NCI-H345 treated with DMSO at 0.1 percent for 48 hours (cell line): ENCODE results near the gene PCDHGA7.
A peak's percentile ranks its signal among the peaks of the same experiment; 100 is the strongest.
"Not testable (repeated sequence)": the region's sequence is repeated elsewhere in the genome, so short reads cannot be mapped to it uniquely, and the experiment has no call there.

Experiments
- DNase-seq: peaks from one replicate; lab custom pipeline; 2025; ENCODE audit not compliant: unreplicated experiment; lab: John Stamatoyannopoulos, UW

The PCDHGA7 gene

DNA sequence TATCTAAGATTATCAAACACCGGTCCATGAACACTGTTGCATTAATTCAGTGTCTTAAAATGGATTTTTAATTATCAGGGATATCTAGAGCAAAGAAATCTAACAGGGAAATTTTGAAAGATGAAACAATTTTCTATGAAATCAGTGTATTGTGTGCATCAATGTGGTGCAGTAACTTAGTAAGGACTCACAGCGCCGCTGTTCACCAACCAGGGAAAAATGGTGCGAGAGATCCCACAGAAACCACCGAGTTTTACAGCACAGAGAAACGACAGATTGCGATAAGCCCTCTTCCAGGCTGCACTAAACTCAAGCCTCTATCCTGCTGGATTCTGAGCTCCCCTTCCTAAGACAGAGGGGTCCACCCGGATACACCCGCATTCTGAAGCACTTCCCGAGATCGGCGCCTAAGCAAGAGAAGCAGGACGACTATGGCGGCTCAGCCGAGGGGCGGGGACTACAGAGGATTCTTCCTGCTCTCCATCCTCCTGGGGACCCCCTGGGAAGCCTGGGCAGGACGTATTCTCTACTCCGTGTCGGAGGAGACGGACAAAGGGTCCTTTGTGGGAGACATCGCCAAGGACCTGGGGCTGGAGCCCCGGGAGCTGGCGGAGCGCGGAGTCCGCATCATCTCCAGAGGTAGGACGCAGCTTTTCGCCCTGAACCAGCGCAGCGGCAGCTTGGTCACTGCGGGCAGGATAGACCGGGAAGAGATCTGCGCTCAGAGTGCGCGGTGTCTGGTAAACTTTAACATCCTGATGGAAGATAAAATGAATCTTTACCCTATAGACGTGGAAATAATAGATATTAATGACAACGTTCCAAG is at the start of gene PCDHGA7:
PCDHGA7 (plus strand) TSS at position 274 of the 826 bp plus-strand sequence; CDS start at position 432, 158 bp downstream.
- DNase-seq = no peak

- no peak for DNase-seq
Observed at GRCh38 chr5:141338538-141339306, 43.8 kb upstream of the PCDHGA7 start, which contains the start of gene PCDHGA2. Gene PCDHGA2, plus strand, starts transcription at chr5:141338760.

- not testable (repeated sequence) for DNase-seq
Observed at GRCh38 chr5:141340781-141341354, 41.7 kb upstream of the PCDHGA7 start.

DNA sequence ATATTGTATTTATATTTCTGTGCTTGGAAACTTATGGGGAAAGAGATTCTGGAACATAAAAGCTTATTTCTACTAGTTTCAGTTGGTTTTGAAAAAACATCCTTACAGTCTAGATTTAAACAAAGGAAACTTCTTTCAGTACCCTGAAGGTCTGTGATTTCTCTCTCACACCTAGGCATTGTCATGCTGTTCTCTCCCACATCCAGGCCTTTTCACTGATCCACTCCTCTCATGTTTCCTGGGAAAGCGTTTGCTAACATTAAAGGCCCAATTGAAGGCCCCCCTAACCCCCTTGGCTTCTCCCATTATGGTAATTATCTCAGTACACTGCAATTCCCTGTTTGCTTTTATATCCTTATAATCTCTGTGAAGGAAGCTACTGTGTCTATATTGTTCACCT is 39.8 kb upstream of the PCDHGA7 start:
- no peak for DNase-seq

DNA sequence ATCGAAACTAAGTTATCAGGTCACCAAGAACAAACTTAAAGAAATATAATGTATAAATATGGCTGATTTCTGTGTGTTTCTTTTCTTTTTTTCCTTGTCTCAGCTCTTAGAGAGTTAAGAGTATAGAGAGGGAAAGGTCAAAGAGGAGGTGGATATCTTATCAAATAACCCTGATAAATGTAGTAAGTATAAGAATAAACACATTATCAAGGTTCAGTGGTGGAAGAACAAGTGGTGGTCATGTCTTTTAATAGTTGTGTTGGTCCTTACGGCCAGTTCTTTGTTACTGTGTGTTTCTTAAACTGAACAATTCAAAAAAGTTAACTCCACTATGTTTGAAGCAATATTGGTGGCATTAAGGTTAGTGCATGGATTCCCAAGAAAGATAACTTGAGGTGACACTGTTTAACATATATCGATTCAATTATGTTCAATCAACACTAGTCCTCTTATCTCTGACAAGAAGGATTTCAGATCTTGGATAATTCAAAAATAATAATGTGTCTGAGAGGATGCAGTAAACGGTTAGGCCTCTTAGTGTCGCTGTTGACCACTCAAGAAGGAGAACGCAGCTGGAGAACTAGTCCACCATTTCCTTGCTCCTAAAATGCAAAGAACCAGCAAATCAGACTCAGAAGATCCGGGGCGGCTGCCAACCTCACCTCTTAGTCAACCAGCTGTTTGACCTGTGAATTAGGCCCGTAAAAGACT is 39.1 kb upstream of the PCDHGA7 start, which contains the start of gene PCDHGA3:
PCDHGA3 (plus strand) TSS at position 588 of the 711 bp plus-strand sequence. CDS start 205 bp downstream, outside the sequence.
- no peak for DNase-seq

DNA sequence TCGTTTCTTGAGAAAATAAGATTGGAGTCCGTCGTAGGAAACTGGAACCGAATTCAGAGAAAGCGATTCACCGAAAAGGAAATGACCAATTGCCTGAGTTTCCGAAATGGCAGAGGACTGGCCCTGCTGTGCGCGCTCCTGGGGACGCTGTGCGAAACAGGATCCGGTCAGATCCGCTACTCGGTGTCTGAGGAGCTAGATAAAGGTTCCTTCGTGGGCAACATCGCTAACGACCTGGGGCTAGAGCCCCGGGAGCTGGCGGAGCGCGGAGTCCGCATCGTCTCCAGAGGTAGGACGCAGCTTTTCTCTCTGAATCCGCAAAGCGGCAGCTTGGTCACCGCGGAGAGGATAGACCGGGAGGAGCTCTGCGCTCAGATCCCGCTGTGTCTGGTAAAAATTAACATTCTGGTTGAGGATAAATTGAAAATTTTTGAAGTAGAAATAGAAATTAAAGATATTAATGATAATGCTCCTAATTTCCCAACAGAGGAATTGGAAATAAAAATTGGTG is 38.5 kb upstream of the PCDHGA7 start:
- no peak for DNase-seq

DNA sequence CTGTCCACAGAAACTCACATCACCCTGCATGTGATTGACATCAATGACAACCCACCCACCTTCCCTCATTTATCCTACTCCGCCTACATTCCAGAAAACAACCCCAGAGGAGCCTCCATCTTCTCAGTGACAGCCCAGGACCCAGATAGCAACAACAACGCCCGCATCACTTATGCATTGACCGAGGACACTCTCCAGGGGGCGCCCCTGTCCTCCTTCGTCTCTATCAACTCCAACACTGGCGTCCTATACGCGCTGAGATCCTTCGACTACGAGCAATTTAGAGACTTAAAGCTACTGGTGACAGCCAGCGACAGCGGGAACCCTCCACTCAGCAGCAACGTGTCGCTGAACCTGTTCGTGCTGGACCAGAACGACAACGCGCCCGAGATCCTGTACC is 37.2 kb upstream of the PCDHGA7 start:
- DNase-seq = no peak

- DNase-seq = not testable (repeated sequence)
Observed at GRCh38 chr5:141346017-141346416, 36.5 kb upstream of the PCDHGA7 start.

- peak; percentile 76 for DNase-seq
Observed at GRCh38 chr5:141349917-141350619, 32.5 kb upstream of the PCDHGA7 start, which contains the start of gene PCDHGB1. Gene PCDHGB1, plus strand, starts transcription at chr5:141350099. Its CDS starts 162 bp downstream, at chr5:141350261.

DNA sequence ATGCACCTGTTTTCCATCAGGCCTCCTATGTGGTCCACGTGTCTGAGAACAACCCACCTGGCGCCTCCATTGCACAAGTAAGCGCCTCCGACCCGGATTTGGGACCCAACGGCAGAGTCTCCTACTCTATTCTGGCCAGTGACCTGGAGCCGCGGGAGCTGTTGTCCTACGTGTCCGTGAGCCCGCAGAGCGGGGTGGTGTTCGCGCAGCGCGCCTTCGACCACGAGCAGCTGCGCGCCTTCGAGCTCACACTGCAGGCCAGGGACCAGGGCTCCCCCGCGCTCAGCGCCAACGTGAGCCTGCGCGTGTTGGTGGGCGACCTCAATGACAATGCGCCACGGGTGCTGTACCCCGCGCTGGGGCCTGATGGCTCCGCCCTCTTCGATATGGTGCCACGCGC is 31.0 kb upstream of the PCDHGA7 start:
- DNase-seq = no peak

GRCh38 chr5:141354900-141355469 is 27.6 kb upstream of the PCDHGA7 start, which contains the start of gene PCDHGA4:
Gene PCDHGA4, plus strand, starts transcription at chr5:141355021. Its CDS starts 87 bp downstream, at chr5:141355108.
- no peak for DNase-seq

- DNase-seq = no peak
Observed at GRCh38 chr5:141355641-141356040, 26.9 kb upstream of the PCDHGA7 start.

DNA sequence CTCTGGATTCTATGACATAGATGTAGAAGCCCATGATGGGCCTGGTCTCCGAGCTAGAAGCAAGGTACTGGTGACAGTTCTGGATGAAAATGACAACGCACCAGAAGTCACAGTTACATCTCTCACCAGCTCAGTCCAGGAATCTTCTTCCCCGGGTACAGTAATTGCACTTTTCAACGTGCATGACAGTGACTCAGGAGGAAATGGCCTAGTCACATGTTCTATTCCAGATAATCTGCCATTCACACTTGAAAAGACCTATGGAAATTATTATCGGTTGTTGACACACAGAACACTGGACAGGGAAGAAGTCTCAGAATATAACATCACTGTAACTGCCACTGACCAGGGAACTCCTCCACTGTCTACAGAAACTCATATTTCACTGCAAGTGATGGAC is 26.4 kb upstream of the PCDHGA7 start:
- DNase-seq = no peak

GRCh38 chr5:141356950-141357349 is 25.6 kb upstream of the PCDHGA7 start:
- DNase-seq = no peak

GRCh38 chr5:141359790-141360426 is 22.6 kb upstream of the PCDHGA7 start, which contains the start of gene PCDHGB2:
Gene PCDHGB2, plus strand, starts transcription at chr5:141359994. Its CDS starts 142 bp downstream, at chr5:141360136.
- DNase-seq = no peak

- no peak for DNase-seq
Observed at GRCh38 chr5:141360685-141361084, 21.9 kb upstream of the PCDHGA7 start.

DNA sequence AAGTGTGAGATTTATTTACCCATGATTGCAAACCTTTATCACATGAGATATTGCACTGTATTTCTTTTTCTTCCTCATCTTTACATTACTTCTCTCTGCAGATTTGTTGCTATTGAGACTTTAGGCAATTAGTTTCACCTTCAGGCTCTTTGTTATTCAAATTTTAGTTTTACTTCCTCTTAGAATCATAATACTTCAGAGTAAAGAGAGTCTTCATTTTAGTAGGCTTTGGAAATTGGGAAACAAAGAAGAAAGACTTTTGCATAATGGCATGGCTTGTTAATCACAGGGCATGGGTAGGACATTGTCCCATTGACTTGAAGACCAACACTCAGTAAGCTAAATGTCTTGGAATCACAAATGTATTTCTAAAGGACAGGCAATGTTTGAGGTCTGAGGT is 19.8 kb upstream of the PCDHGA7 start:
- no peak for DNase-seq

DNA sequence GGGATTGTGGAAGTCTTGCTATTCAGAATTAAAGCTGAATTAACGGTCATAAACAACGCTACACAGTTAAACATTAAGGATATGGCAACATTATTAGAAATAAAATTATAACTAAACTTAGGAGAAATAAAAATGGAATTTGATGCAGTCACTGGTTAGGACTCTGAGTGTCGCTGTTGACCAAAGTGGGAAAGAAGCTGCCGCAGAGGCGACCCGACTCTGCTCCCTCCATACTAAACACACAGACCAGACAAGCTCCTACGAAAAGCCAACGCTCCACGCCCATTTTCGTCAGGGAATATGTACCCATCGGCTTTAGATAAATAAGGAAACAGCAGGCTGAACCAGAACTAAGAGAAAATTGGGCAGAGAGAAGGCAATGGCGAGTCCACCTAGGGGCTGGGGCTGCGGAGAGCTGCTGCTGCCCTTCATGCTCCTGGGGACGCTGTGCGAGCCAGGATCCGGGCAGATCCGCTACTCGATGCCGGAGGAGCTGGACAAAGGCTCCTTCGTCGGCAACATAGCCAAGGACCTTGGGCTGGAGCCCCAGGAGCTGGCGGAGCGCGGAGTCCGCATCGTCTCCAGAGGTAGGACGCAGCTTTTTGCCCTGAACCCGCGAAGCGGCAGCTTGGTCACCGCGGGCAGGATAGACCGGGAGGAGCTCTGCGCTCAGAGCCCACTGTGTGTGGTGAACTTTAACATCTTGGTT is 18.4 kb upstream of the PCDHGA7 start, which contains the start of gene PCDHGA5:
PCDHGA5 (plus strand) TSS at position 211 of the 709 bp plus-strand sequence; CDS start at position 380, 169 bp downstream.
- no peak for DNase-seq
